SU-DHL-6 (cell line): Measurements from ENCODE around the gene TTC13.

ENCODE experiments used
- EZH2phosphoT487 ChIP-seq: fragments of 200-600 bp; sonication (generic), shearing (Covaris generic); conservative IDR thresholded peaks from 2 replicates; pipeline ENCODE4 v1.6.1; 2018; ENCODE audit warnings: mild to moderate bottlenecking, antibody characterized with exemption, low read length, moderate library complexity, mixed read lengths
- TF ChIP-seq, protein P1 (sequence below): fragments of 200-600 bp; sonication (generic); IDR thresholded peaks from one replicate; pipeline ENCODE4 v1.5.1; 2017; ENCODE audit warnings: antibody characterized with exemption, mild to moderate bottlenecking, low read length, moderate library complexity; ENCODE audit not compliant: insufficient read depth, poor library complexity, severe bottlenecking

DNA sequence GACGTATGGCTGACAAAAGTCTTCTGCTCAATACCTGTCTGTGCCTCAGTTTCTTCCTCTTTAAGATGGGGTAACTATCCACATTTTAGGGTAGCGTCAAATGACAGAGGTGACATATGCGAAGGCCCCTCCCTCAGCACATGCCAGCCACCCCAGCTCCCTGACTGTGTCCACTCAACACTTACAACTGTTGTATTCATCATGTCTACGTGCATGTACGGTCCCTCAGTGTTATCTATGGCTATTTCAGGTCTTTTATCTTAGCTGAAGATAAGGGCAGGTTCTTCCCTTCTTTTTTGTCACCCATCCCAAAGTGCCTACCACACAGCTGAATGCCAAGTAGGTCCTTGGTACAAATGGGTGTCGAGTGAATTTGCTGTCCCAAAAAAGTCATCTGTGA lies 102.0 kb downstream of the TTC13 start:
- TF ChIP-seq, protein P1, sequence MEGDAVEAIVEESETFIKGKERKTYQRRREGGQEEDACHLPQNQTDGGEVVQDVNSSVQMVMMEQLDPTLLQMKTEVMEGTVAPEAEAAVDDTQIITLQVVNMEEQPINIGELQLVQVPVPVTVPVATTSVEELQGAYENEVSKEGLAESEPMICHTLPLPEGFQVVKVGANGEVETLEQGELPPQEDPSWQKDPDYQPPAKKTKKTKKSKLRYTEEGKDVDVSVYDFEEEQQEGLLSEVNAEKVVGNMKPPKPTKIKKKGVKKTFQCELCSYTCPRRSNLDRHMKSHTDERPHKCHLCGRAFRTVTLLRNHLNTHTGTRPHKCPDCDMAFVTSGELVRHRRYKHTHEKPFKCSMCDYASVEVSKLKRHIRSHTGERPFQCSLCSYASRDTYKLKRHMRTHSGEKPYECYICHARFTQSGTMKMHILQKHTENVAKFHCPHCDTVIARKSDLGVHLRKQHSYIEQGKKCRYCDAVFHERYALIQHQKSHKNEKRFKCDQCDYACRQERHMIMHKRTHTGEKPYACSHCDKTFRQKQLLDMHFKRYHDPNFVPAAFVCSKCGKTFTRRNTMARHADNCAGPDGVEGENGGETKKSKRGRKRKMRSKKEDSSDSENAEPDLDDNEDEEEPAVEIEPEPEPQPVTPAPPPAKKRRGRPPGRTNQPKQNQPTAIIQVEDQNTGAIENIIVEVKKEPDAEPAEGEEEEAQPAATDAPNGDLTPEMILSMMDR = no peak
- TF ChIP-seq EZH2phosphoT487 = no peak
